HG02981 (cell line): ENCODE results near the gene DOCK9.

Experiments
- ATAC-seq: cut with Tn5 transposase; IDR thresholded peaks from one replicate; pipeline ENCODE4 v1.9.1; 2021; ENCODE audit warnings: mild to moderate bottlenecking, moderate library complexity; ENCODE audit not compliant: unreplicated experiment

DOCK9 gene

DNA sequence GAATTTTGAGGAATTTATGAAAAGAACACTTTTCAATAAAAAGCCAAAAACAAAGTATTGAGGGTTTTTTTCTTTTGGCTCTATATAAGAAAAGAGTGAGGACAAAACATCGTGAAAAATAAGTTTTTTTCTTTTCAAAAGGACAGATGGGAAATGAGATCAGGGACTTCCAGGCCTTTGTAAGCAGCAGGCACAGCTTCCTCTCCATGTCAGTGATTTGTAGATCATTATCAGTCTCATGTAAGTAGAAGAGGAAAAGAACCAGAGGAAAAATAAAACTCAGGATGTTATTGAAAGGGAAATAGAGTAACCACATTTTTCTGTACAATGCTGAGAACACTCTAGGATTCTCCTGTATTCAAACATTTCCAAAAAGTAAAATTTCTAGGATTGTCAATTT is 29.9 kb downstream of the DOCK9 start:
- no peak for ATAC-seq

DNA sequence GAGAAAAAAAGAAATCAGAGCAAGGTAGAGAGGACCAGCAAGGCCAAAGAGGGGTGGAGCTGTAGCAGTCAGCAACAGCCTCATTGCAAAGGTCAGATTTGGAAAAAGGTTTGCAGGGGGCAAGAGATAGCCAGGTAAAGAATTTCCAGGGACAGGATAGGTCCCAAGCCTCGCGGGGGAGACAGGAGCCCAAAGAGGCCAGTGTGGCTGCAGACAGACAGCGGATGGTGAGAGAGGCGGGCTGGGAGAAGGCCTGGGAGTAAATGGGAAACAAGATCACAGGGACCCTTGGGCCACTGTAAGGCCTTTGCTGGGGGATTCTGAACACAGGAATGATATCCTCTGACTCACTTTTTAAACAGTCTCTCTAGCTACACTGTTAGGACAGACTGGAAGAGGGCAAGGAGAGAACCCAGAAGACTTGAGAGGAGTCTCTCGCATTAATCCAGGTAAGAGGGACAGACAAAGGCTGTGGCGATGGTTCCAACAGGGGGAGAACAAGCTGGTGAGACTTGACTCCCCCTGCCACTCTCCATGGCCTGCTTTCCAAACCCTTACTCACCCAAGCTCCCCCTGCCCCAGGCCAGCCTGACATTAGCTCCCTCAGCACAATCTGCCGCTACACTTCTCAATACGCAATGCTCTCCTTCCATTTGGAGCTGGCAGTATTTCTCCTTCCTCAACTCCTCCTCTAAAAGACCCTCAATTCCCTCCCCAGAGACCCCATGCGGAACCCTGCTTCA is 31.8 kb downstream of the DOCK9 start:
- ATAC-seq, result no peak

DNA sequence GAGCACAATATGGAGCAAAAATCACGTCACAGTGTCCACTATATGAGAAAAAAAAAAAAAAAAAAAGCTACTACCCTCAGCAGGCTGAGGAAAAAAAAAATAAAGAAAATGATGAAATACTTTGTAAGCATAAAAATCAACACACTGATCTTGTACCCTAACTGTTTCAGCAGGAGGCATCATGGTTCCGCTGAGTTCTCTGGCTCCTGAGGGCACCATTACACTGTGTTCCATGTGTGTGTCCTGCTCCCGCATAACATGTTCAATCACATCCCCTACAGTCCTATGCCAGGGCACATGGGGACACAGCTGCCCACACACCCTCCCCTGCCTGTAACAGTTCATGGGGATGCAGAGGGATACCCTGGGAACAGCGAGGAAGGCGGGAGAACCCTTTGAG is 33.5 kb downstream of the DOCK9 start:
- ATAC-seq, result no peak

DNA sequence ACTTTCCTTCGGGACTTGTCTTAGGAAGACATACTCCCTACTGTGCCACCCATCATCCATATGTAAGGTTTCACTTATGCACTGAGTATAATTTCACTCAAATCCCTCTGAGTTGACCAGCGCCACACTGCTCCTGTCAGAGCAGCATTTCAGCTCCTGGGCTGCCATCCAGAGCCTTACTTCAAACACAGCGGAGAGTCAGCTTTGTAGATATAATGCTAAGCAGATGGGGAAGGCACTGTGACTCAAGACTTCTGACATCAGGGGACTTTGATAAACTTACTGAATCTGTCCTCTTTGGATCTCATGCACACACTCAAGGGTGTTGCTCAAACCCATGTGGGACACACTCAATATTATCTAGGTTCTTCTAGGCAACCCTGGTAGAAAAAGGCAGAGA is 34.9 kb downstream of the DOCK9 start:
- no peak for ATAC-seq

DNA sequence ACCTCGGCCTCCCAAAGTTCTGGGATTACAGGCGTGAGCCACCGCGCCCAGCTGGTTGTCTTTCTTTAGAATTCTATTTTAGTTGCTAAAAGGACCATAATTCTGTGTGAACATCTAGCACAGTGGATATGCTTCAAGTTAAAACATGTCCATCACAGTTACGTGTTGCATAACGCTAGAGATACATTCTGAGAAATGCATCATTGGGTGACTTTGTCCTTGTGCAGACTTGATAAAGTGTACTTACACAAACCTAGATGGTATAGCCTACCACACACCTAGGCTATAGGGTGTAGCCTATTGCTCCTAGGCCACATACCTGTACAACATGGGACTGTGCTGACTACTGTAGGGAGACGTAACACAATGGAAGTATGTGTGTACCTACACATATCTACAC is 35.4 kb downstream of the DOCK9 start:
- no peak for ATAC-seq

DNA sequence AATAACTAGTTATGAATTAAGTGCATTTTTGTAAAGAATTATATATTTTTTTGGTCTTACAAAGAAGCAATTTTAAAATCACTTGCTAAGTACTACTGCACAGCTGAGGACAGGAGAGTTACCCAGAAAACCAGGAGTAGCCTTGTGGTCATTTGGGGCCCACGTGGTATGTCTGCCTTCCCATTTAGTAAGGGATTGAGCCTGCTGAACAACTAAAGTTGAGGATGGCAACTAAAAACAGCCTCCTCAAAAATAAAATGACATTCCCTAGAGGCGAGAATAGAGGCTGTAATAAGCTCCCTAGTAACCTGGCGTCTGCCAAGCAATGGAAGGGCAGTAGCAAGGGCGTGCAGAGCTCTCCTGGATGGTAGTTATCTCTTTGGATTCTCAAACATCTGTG is 36.3 kb downstream of the DOCK9 start:
- ATAC-seq, result no peak

DNA sequence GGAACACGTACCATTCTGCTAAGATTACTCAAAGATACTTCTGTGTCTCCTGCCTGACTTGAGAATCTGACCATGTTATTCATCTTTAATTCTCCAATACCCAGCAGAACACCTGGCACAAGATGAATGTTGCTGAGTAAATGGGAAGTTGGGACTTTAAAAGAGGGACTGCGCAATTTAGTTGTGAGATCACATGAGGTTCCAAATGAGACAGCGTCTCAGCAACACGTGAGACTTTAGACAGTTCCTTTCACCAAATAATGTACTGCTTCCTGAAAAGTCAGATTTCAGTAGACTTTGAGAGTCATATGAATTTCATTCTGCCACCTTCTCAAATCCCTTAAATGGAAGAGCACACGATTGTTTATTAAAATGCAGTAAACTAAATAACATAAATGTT is 36.7 kb downstream of the DOCK9 start:
- ATAC-seq, result no peak

DNA sequence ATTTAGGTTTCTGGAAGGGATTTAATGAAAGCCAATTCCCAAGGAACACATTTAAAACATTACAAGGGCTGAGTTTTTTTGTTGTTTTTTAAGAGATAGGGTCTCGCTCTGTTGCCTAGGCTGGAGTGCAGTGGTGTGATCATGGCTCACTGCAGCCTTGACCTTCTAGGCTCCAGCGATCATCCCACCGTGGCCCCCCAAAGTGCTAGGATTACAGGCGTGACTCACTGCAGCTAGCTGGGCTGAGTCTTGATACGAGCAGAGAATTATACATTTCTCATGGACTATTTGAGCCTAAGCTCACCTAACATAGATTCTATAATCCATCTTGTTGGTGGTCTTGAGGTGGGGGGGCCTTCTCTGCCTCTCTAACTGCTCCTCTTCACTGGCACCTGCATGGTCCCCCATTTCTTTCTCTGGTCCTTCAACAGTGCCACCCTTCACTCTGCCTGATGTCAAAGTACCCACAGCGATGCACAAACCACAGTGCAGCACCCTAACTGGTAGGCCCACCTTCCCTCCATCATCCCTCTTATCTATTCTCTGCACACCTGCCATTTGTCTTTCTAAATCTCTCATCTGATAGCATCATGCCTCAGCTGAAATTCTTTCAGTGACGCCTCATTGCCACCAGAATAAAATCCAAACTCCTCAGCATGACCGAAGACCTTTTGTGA is 37.4 kb downstream of the DOCK9 start:
- no peak for ATAC-seq

DNA sequence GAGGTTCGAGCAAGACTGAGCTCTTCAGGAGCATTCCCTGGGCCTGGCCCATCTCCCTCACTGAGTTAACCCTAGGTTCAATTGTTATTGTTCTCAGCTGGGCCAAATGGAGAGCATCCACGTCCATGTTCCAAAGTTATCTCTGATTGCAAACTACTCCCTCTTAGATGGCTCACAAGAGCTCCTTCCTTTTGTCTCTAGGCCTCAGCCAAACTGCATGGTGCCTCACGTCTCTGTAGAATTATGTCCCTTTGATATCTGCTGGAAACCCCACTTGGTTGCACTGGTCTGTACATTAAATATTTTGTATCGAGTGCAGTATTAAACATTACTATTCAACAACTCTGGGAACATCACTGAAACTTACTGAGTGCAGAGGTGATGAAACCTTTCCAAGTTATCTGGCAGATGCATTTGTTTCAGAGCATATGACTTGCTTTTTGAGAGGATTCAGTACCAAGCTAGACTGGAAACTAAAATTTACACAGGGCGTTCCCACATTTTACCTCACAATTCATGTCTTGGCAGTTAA is 38.1 kb downstream of the DOCK9 start:
- no peak for ATAC-seq

DNA sequence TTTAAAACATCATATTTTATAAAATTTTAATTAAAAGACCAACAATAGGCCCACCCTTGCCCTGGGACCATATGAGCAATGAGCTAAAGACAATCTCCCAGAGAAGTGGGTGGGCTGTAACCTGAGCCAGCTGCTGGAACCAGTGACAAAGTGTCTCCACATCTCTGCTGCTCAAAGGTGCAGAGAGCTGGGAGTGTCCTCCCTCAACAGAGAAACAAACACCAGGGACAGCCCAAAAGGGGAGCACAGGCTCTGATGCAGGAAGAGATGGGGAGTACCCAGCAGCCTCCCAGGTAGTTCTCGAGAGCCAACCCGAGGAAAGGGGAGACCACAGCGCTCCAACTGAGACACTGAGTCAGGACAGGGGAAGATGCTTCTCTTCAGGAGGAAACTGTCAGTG is 39.1 kb downstream of the DOCK9 start:
- ATAC-seq, result no peak

DNA sequence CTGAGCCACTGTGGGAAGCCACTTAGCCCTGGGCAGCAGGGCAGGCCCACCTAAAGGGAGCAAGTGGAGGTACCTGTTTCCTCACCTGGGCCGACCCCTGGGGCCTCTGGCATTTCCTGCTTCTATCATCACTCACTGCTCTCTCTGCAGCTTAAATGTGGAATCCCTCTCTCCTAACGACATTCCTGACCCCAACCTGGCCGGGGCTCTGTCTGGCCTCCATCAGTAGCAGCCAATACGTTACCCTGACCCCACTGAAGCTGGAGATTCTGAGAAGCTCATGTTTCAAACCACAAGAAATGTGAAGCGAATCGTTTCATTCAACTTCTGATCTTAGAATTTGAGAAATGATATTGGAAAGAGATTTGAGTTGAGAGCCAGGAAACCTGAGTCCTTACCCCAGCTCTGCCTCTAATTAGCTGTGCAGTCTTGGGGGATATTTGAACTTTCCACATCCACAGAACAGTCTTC is 39.9 kb downstream of the DOCK9 start:
- ATAC-seq, result no peak

DNA sequence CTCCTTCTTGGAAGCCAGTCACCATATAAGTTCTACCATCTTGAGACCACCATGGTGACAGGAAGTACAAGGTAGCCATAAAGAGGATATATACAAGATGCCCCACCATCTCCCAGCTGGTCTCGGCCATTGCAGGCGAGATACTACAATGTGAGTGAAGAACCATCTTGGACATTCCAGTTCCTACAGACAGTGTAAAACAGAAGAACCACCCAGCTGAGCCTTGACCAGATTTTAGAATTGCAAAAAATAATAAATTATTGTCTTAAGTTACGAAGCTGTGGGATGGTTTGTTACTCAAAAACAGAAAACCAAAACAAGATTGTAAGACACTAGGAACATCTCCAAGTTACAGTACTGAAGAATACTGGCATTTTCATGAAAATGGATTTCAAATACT is 43.6 kb downstream of the DOCK9 start:
- ATAC-seq, result no peak

DNA sequence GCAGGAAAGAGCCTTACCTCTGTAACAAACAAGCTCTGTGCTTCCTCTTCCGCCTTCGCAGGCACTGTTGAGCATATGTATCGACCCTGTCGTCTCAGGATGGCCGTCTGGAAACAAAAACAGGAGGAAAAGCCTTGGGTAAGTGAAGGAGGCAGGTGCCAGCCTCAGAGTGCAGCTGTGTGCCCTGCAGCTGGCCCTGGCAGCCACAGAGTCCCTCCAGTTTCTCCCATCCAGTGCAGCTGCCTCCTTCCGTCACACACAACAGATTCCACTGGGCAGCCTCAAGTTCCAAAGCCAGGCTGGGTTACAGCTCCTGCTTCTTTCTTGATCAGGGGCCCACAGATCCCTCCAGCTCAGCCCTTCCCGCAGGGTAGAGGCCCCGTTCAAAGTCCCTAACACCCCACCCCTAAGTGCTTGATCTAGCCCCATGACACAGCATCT is 47.7 kb downstream of the DOCK9 start:
- no peak for ATAC-seq

DNA sequence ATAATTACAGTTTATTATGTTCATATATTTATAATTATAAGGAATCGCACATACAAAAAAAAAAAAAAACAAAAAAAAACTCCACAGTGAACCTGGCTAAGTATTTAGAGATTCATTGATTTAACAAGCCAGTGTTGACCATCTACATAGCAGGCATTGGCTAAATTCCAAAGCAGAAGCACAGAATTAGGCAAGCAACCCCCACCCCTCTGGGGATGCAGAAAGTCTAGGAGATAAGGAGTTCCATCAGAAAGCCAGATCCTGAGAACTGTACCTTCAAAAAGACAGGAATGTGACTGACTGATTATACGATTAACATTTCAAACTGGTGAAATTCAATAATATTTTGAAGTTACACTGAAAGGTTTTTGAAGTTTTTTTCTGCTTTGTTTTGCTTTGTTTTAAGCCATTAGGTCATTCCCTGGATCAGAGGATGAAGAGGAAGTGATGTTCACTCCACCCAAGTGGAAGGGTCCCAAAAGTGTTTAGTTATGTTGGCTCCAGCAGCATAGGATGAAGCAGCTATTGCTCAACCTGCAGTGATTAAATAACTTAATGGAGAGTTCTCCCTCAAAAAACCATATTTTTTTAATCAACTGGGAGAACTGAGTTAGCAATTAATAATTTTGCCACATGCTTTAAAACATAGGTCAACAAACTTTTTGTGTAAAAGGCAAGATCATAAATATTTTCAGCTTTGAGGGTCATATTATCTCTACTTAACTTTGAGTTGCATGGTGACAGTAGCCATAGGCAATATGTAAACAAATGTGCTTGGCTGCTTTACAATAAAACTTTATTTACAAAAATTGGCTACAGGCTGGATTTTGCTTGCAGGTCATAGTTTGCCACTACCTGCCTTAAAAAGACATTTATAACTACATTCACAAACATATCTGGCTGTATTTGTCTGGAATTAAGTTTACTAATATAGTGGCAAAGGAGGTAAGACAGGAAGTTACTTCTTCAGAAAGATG is 49.6 kb downstream of the DOCK9 start:
- no peak for ATAC-seq

DNA sequence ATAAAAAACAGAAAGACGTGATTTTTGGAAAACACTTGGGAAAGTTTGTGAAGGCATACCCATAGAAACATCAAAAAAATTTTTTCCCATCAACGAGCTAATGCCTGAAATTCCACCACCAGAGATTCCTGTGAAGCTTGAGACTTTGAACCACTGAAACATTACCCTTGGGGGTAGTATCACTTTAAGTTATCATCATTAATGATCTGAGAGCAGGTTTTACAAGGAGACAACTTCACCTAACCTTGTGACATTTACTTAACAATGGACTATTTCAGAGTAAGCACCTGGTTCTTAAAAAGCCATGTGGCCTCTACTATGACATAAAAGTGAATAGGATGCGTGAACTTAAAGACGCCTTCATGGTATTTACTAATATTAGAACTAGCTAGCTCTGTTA is 51.9 kb downstream of the DOCK9 start:
- no peak for ATAC-seq

DNA sequence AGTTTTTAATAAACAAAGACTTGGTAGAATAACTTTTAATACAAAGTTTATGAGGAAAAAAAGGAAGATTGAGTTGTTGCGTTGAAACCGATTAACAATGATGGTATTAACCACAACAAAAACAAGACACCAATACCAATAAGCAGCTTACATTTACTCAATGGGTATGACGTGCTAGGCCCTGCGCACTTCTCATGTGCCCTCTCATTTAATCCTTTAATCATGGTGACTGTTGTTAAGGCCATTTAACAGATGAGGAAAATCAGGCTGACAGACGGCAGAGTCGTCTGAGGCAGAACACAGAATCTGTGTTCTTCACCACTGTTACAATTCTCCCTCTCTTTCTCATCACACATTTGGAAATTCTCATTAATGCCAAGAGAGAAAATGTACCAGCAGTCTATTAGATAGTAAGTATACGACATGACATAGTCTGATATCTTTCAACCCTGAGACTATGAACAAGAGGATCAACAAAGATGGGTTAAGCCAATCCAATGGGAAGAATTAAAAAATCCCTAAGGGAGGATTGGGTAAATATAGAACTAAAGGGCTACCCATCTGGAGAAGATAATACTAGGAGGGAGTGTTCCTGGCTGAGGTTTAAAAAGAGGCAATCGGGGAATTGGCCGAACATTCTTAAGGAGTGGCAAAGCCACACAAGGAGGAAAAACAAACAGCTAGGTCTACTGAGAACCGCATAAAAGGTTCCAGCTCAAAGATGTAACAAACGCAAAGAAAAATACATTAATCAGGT is 54.0 kb downstream of the DOCK9 start:
- ATAC-seq, result no peak

DNA sequence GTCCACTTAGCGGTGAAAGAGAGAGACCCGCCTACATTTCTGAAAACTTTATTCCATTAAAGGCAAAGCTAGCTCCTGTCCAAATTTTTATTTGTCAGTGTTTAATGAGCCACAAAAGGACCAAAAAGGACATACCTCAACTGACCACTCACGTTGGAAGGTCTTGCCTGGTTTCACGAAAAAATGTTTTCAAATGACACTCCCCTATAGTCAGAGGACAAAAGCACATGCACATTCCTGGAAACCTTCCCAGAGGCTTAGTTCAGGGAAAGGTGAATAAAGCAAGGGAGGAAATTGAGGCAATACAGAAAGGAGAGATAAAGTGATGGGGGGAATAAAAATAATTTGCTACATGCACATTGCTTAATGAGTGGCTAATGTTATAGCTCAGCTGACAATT is 55.6 kb downstream of the DOCK9 start:
- no peak for ATAC-seq

DNA sequence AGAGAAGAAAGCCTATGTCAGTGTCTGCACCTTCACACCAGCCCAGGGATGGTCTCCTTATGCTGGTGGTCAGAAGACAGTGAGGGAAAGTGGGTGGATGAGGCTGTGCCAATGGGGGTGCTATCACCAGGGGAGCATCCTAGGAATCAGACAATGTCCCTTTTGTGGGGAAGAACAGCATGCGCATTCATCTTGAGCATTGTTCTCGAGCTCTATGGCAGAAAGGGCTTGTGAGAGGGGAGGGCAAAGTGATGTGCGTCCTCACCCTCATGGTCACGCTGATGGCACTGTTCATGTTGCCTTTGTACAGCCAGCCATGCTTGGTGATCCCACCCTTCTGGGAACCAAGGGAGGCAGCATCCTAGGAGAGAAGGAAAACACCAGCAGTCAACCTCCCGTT is 56.1 kb downstream of the DOCK9 start:
- no peak for ATAC-seq

DNA sequence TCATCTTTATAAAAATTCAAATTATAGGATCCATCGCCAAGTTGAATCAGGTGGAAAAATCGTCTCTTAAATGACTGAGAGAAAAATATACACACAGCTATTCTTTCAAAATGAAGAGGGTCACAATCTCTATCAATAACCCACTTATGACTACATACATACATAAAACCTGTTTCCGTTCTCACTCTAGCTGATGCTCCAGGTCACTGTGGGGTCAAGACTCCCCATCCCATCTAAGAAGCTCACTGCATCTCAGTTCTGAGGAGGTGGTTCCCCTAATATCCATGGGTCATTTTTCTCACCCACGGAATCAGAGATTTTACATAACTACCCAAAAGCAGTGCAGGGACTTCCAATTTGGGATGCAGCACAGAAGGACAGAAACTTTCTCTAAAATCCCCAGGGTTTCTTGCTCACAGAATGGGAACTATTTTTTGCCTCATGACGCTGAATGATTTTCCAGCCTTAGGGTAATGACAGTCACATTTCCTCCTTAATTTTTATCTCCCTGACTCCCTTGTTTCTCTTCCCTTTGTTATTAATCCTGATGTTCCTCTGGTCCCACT is 56.8 kb downstream of the DOCK9 start:
- no peak for ATAC-seq

DNA sequence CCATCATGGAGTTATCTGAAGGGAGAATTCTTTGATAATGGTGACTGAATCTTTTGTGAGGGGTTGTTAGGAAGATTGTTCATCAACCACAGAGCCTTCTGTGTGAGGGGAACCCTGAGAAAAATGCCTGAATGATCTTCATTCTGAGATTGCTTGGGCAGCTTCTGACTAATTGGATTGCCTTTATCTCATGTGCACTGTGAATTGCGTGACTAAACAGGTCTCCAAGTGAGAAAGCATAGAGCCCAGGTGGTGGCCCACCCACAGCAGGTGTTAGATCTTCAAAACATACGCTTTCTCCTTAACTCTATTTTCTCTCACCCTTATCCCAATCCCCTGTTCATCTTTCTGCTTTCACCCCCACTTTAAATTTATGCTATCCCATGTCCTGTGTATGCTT is 58.3 kb downstream of the DOCK9 start:
- ATAC-seq, result no peak
